Mesothelial cell of epicardium (in vitro differentiated cells): ENCODE results near the gene TXNDC12. TPM values are rescaled to one million over a fixed set of nuclear protein-coding genes. Genes with fewer than 3 reads are reported as not detected.

Source experiments
- DNase-seq, 2 experiments: peaks; one replicate each; pipeline ENCODE4 v3.0.0; 2021; ENCODE audit warnings: low spot score in 2 of 2; ENCODE audit not compliant: unreplicated experiment in 2 of 2
- H3K27ac Mint-ChIP-seq: 2 replicates; pipeline ENCODE4 v1.8.0; 2021; ENCODE audit warnings: mixed read lengths
- H3K27me3 Mint-ChIP-seq: 2 replicates; pipeline ENCODE4 v1.8.0; 2021; ENCODE audit warnings: low read depth, mixed read lengths
- H3K36me3 Mint-ChIP-seq: 2 replicates; pipeline ENCODE4 v1.8.0; 2021; ENCODE audit warnings: mixed read lengths
- H3K4me1 Mint-ChIP-seq: 2 replicates; pipeline ENCODE4 v1.8.0; 2021; ENCODE audit warnings: mixed read lengths
- H3K4me3 Mint-ChIP-seq: 2 replicates; pipeline ENCODE4 v1.8.0; 2021; ENCODE audit warnings: mild to moderate bottlenecking, moderate library complexity, mixed read lengths
- H3K9me3 Mint-ChIP-seq: 2 replicates; pipeline ENCODE4 v1.8.0; 2021; ENCODE audit warnings: mixed read lengths
- CTCF ChIP-seq: fragments of 200-600 bp; sonication (generic); IDR thresholded peaks from one replicate; pipeline ENCODE4 v1.5.0; 2021; ENCODE audit warnings: antibody characterized with exemption; ENCODE audit not compliant: unreplicated experiment
- total RNA-seq: library from RNA; stranded (reverse); gene quantifications from 3 replicates; pipeline ENCODE4 v1.2.1, GENCODE V29; 2021

Gene TXNDC12
- total RNA-seq, 1 donor from 2014 or later: 46.7 TPM

GRCh38 chr1:52002038-52002917 lies 52.7 kb downstream of the TXNDC12 start:
- H3K9me3 Mint-ChIP-seq: no peaks in the 10 kb centered on the region
- peak; percentile 94 for TF ChIP-seq CTCF
- H3K27ac Mint-ChIP-seq: no peak overlapping the region
- peaks cover 14% of the 10 kb centered on the region for H3K4me1 Mint-ChIP-seq
- no peak overlapping the region for H3K4me3 Mint-ChIP-seq
- peaks cover 10% of the 10 kb centered on the region for H3K27me3 Mint-ChIP-seq
- DNase-seq: peak in 1 of 2 experiments; percentile 41
- no peaks in the 10 kb centered on the region for H3K36me3 Mint-ChIP-seq

GRCh38 chr1:51998701-51999100 lies 56.3 kb downstream of the TXNDC12 start:
- Mint-ChIP-seq H3K27ac (no peak overlapping the region), H3K4me3 (no peak overlapping the region), H3K27me3 (peaks cover 22% of the 10 kb centered on the region), H3K36me3 (no peaks in the 10 kb centered on the region), H3K4me1 (no peaks in the 10 kb centered on the region), H3K9me3 (no peaks in the 10 kb centered on the region)
- no peak for TF ChIP-seq CTCF
- DNase-seq: no peak

GRCh38 chr1:51997974-51998382 lies 57.0 kb downstream of the TXNDC12 start:
- no peak for DNase-seq
- TF ChIP-seq CTCF: no peak
- no peaks in the 10 kb centered on the region for H3K36me3 Mint-ChIP-seq
- no peak overlapping the region for H3K27ac Mint-ChIP-seq
- no peak overlapping the region for H3K4me3 Mint-ChIP-seq
- H3K9me3 Mint-ChIP-seq: no peaks in the 10 kb centered on the region
- H3K27me3 Mint-ChIP-seq: peaks cover 30% of the 10 kb centered on the region
- H3K4me1 Mint-ChIP-seq: no peaks in the 10 kb centered on the region

GRCh38 chr1:51990478-51990965 lies 64.5 kb downstream of the TXNDC12 start, which contains the start of gene RAB3B:
RAB3B (minus strand) TSS chr1:51990700; CDS start chr1:51977117, 13,583 bp downstream.
- Mint-ChIP-seq H3K9me3 (no peaks in the 10 kb centered on the region), H3K4me1 (no peaks in the 10 kb centered on the region), H3K4me3 (peak within 1 kb of the TSS; percentile 74), H3K27me3 (peaks cover 51% of the 10 kb centered on the region), H3K36me3 (no peaks in the 10 kb centered on the region), H3K27ac (no peak within 1 kb of the TSS)
- TF ChIP-seq CTCF: no peak
- DNase-seq: peak; percentile 49 to 77

DNA sequence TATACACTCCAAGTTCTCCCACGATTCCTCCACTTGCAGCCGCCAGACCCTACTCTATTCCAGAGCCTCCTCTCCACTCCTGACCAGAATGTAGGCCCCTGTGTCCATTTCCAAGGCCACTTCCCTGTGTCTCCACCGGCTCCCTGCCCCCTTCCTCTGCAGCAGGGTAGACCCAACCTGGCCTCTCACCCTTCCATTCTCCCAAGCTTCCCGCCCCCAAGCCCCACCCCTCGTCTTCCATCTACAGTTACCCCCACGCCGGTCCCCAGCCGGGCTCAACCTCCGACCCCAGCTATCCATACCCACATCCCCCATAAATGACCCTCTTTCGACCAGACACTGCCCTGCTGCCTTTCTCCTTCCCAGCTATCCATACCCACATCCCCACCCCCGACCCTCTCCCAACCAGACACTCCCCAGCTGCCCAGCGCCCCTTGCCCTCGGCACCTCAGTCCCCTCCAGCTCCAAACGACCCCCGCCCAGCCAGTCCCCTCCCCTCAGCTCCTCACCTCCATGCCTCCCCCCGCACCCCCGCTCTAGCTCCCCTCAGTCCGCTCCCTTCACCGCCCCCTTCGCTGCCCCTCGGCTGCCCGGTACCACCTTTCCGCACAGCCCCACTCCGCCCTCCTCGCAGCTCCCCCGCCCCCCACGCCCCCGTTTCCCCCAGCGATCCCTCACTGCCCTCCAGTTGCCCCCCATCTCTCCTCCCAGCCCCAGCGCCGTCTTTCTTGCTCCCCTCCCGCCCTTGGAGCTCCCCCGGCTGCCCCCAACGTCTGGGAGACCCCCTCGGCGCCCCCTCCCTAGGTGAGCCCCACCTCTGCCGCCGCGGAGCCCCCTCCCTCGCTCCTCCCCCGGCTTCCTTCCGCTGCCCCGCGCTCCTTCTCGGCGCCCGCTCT lies 65.2 kb downstream of the TXNDC12 start:
- TF ChIP-seq CTCF: no peak
- H3K4me3 Mint-ChIP-seq: peak overlapping the region; percentile 59
- DNase-seq: peak in 1 of 2 experiments; percentile 27
- H3K4me1 Mint-ChIP-seq: no peaks in the 10 kb centered on the region
- peaks cover 51% of the 10 kb centered on the region for H3K27me3 Mint-ChIP-seq
- no peak overlapping the region for H3K27ac Mint-ChIP-seq
- H3K36me3 Mint-ChIP-seq: no peaks in the 10 kb centered on the region
- H3K9me3 Mint-ChIP-seq: no peaks in the 10 kb centered on the region
